ENCODE measurements around the gene OMP.
"Not testable (repeated sequence)": the region's sequence is repeated elsewhere in the genome, so short reads cannot be mapped to it uniquely, and the experiment has no call there.

The OMP gene

DNA sequence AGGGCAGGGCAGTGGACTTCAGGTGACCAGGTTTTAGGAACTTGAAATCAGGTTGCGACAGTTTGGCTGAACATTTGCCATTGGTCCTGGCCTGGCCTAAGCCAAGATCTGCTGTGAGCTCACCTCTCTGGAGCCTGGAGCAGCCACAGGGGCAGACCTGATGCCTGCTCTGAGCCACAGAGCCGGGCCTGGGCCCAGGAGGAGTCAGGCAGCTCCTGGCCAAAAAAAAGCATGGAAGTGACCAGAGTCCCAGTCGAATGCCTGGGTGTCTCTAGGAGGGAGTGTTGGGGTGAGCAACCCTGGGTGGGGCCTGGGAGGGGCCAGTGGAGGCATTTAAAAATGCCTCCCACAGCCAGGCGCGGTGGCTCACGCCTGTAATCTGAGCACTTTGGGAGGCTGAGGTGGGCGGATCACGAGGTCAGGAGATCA, 6.0 kb upstream of the OMP start:
- WGBS: 90% methylated on average over 8 of the region's 8 CpGs
- H3K9me3 ChIP-seq (ENCODE audit: insufficient read depth, low read depth, low read length): no peaks in the 10 kb centered on the region
- H3K4me3 ChIP-seq (ENCODE audit: low read length): no peak overlapping the region
- H3K36me3 ChIP-seq (ENCODE audit: insufficient read depth, low read length): no peaks in the 10 kb centered on the region
- no peaks in the 10 kb centered on the region for H3K4me1 ChIP-seq (ENCODE audit: insufficient read depth, low read length)
- H3K9ac ChIP-seq (ENCODE audit: low read depth, low read length): no peak overlapping the region
- H3K27ac ChIP-seq (ENCODE audit: low read depth, low read length): no peak overlapping the region
- no peaks in the 10 kb centered on the region for H3K27me3 ChIP-seq (ENCODE audit: insufficient read depth, low read length)

DNA sequence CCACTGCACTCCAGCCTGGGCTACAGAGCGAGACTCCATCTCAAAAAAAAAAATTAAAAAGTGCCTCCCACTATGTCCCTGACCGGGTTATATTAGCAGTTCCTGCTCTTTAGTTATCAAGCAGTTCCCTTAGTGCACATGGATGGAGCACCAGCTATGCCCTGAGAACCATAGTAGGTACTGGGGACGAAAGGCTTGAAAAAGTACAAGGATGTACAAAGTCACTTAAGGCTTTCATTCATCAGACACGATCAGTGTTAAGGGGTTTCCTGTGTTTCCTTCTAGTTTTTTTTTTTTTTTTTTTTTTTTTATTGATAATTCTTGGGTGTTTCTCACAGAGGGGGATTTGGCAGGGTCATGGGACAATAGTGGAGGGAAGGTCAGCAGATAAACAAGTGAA, 5.5 kb upstream of the OMP start:
- not testable (repeated sequence) for H3K36me3 ChIP-seq (ENCODE audit: insufficient read depth, low read length); H3K27me3 ChIP-seq (ENCODE audit: insufficient read depth, low read length); H3K9ac ChIP-seq (ENCODE audit: low read depth, low read length); H3K9me3 ChIP-seq (ENCODE audit: insufficient read depth, low read depth, low read length); H3K4me3 ChIP-seq (ENCODE audit: low read length); H3K4me1 ChIP-seq (ENCODE audit: insufficient read depth, low read length); H3K27ac ChIP-seq (ENCODE audit: low read depth, low read length)
- 96% methylated on average over 4 of the region's 4 CpGs for WGBS

DNA sequence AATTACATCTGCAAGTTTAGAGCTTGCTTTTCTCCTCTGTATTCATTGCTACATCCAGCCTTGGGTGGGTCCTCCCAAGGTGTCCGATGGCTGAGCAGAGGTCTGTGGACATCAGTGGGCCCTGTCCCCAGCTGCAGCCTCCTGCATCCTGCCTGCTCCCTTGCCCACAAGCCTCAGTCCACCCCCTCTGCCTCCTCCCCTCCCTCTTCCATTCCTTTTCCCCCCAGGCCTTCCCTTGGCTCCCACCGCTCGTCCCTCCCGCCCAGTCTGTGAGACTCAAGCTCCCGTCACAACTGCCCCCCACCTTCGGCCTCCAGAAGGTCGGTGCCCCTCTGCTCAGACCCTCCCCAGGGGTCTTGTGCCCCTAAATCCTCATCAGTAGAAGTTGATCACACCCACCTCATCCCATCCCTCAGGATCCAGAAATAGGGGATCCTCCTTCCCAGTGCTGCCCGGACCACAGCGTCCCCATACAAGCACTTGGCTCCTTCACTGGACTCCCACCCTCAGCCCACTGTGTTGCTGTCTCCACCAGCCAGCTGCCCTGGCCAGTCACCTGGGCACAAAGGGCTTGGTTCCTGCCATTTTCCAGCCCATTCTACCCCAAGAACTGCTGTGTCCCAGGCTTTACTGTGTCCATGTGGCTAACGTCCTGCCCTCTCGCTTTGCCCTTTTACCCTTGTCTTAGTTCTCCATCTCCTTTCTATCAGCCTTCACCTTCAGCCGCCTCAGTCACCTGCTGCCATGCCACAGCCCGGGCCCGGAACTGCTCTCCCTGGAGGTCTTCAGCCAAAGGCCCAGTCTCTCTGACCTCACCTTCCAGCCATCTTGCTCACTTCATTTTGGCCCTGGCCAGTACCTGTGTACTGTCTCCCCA, 2.2 kb upstream of the OMP start:
- Histone ChIP-seq H3K4me1 (ENCODE audit: insufficient read depth, low read length) (no peaks in the 10 kb centered on the region), H3K9ac (ENCODE audit: low read depth, low read length) (no peak overlapping the region), H3K36me3 (ENCODE audit: insufficient read depth, low read length) (no peaks in the 10 kb centered on the region), H3K27ac (ENCODE audit: low read depth, low read length) (no peak overlapping the region), H3K9me3 (ENCODE audit: insufficient read depth, low read depth, low read length) (no peaks in the 10 kb centered on the region), H3K27me3 (ENCODE audit: insufficient read depth, low read length) (no peaks in the 10 kb centered on the region), H3K4me3 (ENCODE audit: low read length) (no peak overlapping the region)
- 93% methylated on average over 14 of the region's 14 CpGs for WGBS

DNA sequence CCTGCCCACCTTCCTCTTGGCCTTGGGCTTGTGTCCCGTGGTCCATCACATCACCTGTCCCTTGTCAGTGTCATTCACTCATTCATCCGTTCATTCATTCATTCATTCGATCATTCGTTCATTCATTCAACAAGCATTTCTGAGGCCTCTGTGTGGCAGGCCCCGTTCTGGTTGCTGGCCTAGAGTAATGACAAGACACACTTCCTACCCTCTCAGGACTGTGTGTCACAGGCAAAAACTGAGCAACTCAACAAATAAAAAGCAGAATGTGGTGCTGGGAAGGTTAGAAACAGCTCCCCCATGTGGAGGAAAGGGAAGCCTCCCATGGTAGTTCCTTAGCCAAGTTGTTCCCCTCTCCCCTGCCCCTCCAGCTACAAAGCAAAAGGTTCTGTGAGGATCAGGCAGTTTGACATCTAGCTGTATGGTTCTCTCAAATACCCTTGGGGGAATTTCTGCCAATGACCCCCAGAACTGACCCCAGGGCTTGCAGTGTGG, 1.6 kb upstream of the OMP start:
- H3K4me3 ChIP-seq (ENCODE audit: low read length): no peak overlapping the region
- no peaks in the 10 kb centered on the region for H3K27me3 ChIP-seq (ENCODE audit: insufficient read depth, low read length)
- no peaks in the 10 kb centered on the region for H3K36me3 ChIP-seq (ENCODE audit: insufficient read depth, low read length)
- no peaks in the 10 kb centered on the region for H3K4me1 ChIP-seq (ENCODE audit: insufficient read depth, low read length)
- no peaks in the 10 kb centered on the region for H3K9me3 ChIP-seq (ENCODE audit: insufficient read depth, low read depth, low read length)
- H3K27ac ChIP-seq (ENCODE audit: low read depth, low read length): no peak overlapping the region
- WGBS: 91% methylated on average over 5 of the region's 5 CpGs
- no peak overlapping the region for H3K9ac ChIP-seq (ENCODE audit: low read depth, low read length)

DNA sequence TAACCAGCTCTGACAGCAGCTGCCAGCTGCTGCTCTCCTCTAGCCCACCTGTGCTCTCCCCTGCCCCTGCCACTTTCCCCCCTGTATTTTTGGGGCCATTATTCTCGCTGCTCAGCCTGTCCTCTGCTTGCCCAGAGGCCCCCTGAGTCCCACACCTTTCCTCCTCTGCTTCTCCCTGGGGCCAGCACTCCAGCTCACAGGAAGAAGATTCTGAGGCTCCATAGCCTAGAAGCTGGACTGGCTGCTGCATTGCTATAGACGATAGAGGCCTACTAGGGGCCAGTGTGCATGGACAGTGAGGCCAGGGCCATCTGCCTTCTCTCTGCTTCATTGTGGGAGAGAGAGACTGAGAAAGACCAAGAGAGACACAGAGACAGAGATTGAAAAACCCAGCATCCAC, 679 bp downstream of the OMP start:
- Histone ChIP-seq H3K4me3 (ENCODE audit: low read length) (no peak overlapping the region), H3K9ac (ENCODE audit: low read depth, low read length) (no peak overlapping the region), H3K4me1 (ENCODE audit: insufficient read depth, low read length) (no peaks in the 10 kb centered on the region), H3K9me3 (ENCODE audit: insufficient read depth, low read depth, low read length) (no peaks in the 10 kb centered on the region), H3K27ac (ENCODE audit: low read depth, low read length) (no peak overlapping the region), H3K36me3 (ENCODE audit: insufficient read depth, low read length) (no peaks in the 10 kb centered on the region), H3K27me3 (ENCODE audit: insufficient read depth, low read length) (no peaks in the 10 kb centered on the region)
- 91% methylated on average over 2 of the region's 2 CpGs for WGBS

DNA sequence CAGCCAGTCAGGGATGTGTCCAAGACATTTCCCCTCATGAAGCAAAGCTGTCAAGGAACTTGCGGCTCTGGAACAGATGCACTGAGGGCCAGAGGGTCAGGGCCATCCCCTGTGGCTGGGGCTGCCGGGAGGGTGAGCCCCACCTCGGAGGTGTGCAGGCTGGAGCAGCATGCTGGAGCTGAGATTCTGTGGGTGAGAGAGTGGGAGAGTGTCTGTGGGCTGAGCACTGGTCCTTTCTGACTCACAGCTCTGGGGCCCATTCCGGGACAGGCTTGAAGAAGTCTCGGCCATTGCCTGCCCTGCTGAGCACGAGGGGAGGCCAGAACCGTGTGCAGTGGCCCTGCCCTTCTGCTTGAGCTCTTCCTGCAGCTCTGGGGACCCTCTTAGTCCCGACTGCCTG, 2.1 kb downstream of the OMP start:
- H3K27me3 ChIP-seq (ENCODE audit: insufficient read depth, low read length): no peaks in the 10 kb centered on the region
- H3K36me3 ChIP-seq (ENCODE audit: insufficient read depth, low read length): no peaks in the 10 kb centered on the region
- no peaks in the 10 kb centered on the region for H3K4me1 ChIP-seq (ENCODE audit: insufficient read depth, low read length)
- no peak overlapping the region for H3K27ac ChIP-seq (ENCODE audit: low read depth, low read length)
- H3K9me3 ChIP-seq (ENCODE audit: insufficient read depth, low read depth, low read length): no peaks in the 10 kb centered on the region
- WGBS: 94% methylated on average over 8 of the region's 8 CpGs
- H3K9ac ChIP-seq (ENCODE audit: low read depth, low read length): no peak overlapping the region
- no peak overlapping the region for H3K4me3 ChIP-seq (ENCODE audit: low read length)

DNA sequence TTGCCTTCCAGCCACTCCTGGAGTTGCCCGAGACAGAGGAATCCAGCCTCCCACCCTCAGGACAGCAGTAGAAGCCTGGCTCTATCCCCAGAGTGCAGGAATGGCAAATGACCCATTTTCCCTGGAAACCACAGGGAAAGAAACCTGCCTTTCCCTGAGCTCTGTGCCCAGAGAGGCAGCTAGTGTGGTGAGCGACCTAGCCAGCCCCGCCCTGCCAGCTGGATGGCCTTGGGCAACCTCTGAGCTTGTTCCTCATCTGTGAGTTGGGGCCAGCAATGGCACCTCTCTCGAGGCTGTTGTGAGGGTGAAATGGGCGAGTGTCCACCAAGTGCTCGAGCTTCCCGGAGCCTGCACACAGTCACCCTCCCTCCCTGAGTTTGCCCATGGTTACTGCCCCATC, 3.7 kb downstream of the OMP start:
- 94% methylated on average over 4 of the region's 7 CpGs for WGBS
- no peaks in the 10 kb centered on the region for H3K4me1 ChIP-seq (ENCODE audit: insufficient read depth, low read length)
- no peak overlapping the region for H3K9ac ChIP-seq (ENCODE audit: low read depth, low read length)

DNA sequence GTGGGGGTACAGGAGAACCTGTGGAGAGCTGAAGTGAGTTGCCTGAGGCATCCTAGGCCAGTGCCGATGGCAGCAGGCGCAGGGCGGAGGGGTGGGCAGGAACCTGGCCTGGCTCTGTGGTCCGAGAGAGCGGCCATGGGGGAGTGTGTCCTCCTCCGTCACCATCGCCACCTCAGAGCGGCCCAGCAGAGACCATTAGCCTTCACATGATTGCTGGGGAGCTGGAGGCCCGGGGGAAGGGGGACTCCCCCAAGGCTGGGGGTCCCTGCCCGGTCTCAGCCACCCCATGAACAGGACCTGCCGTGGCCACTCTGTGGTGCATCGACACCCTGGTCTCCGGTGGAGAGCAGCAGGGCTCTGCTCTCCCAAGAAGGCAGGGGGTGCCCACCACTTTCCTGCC, 4.1 kb downstream of the OMP start:
- Histone ChIP-seq H3K9me3 (ENCODE audit: insufficient read depth, low read depth, low read length) (no peaks in the 10 kb centered on the region), H3K27me3 (ENCODE audit: insufficient read depth, low read length) (no peaks in the 10 kb centered on the region), H3K27ac (ENCODE audit: low read depth, low read length) (no peak overlapping the region), H3K9ac (ENCODE audit: low read depth, low read length) (no peak overlapping the region), H3K36me3 (ENCODE audit: insufficient read depth, low read length) (no peaks in the 10 kb centered on the region), H3K4me3 (ENCODE audit: low read length) (no peak overlapping the region), H3K4me1 (ENCODE audit: insufficient read depth, low read length) (no peaks in the 10 kb centered on the region)
- WGBS: 98% methylated on average over 13 of the region's 13 CpGs

More for the DNA sequence above, 3.7 kb downstream of the OMP start:
- Histone ChIP-seq H3K4me3 (ENCODE audit: low read length) (no peak overlapping the region), H3K36me3 (ENCODE audit: insufficient read depth, low read length) (no peaks in the 10 kb centered on the region), H3K27ac (ENCODE audit: low read depth, low read length) (no peak overlapping the region), H3K27me3 (ENCODE audit: insufficient read depth, low read length) (no peaks in the 10 kb centered on the region), H3K9me3 (ENCODE audit: insufficient read depth, low read depth, low read length) (no peaks in the 10 kb centered on the region)

DNA sequence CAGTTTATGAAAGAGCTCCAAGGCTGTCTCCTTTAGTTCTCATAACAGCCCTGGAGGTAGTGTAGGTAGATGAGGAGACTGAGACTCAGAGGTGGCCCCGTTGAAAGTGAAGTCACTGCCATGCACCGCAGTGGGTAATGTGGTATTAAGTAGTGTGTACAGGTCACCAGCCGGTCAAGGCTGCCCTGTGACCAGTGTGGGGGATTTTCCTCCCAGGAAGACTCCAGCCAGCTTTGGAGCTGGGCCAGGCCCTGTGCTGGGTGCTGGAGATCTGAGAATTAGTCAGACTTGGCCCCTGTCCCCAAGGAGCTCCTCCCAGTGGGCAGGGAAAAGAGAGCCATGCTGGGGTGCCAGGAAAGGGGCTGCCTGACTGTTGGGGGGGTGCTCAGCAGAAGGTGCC, 5.3 kb downstream of the OMP start:
- Histone ChIP-seq H3K9ac (ENCODE audit: low read depth, low read length) (no peak overlapping the region), H3K27ac (ENCODE audit: low read depth, low read length) (no peak overlapping the region), H3K9me3 (ENCODE audit: insufficient read depth, low read depth, low read length) (no peaks in the 10 kb centered on the region), H3K4me1 (ENCODE audit: insufficient read depth, low read length) (no peaks in the 10 kb centered on the region), H3K36me3 (ENCODE audit: insufficient read depth, low read length) (no peaks in the 10 kb centered on the region), H3K4me3 (ENCODE audit: low read length) (no peak overlapping the region), H3K27me3 (ENCODE audit: insufficient read depth, low read length) (no peaks in the 10 kb centered on the region)
- WGBS: 90% methylated on average over 3 of the region's 3 CpGs

DNA sequence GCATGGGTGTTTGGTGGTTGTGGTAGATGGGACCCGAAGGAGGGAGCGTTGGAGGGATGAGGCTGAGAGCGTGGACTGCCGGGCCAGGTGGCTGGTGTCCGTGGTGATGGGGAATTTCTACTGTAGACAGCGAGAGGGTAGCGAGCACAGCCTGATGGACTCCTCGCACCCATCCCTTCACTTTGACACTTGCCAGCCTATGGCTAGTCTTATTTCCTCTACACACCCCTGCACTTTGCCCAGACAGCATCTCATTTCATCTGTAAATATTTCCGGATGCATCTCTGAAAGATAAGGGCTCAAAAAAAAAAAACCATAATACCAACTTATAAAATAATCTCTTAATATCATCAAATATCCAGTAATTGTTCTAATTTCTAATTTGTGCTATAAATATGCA, 5.8 kb downstream of the OMP start:
- no peaks in the 10 kb centered on the region for H3K9me3 ChIP-seq (ENCODE audit: insufficient read depth, low read depth, low read length)
- no peaks in the 10 kb centered on the region for H3K36me3 ChIP-seq (ENCODE audit: insufficient read depth, low read length)
- 91% methylated on average over 9 of the region's 9 CpGs for WGBS
- H3K27me3 ChIP-seq (ENCODE audit: insufficient read depth, low read length): no peaks in the 10 kb centered on the region
- H3K27ac ChIP-seq (ENCODE audit: low read depth, low read length): no peak overlapping the region
- no peak overlapping the region for H3K9ac ChIP-seq (ENCODE audit: low read depth, low read length)
- H3K4me3 ChIP-seq (ENCODE audit: low read length): no peak overlapping the region
- H3K4me1 ChIP-seq (ENCODE audit: insufficient read depth, low read length): no peaks in the 10 kb centered on the region

DNA sequence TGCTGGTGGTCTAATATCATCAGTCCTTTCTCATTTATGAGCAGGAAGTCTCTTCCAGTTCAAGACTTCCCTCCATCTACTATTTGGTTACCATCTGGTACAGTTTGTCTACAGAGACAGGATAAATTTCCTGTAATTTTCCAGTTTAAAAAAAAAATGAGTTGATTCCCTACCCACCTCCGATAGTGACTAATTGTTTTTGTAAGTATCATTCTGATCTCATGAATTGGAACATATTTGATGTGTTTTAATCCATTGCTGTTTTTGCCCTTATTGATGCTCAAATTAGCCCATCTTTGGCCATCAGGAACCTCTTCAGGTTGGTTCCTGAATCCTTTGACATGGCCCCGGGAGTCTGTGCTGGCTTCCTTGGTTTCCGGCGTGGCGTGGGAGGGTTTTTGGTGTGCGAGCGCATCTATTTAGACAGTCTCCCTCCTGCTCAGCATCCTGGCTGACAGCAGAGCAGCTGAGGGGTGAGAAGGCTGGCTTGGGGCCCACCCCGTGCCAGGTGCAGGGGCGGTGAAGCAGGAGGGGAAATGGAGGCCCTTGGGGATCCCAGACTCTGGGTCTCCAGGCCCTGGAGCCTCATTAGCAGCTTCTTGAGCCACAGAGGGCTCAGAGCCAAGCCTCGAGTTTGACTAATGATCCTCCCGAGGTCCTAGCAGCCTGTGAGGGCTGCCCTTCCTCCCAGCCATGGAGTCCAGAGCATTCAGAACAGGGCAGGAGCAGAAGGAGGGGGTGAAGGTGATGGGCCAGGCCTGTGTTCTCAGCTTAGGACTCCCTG, 6.8 kb downstream of the OMP start:
- 92% methylated on average over 11 of the region's 11 CpGs for WGBS
- no peak overlapping the region for H3K4me3 ChIP-seq (ENCODE audit: low read length)

More for the DNA sequence above, 6.8 kb downstream of the OMP start:
- Histone ChIP-seq H3K27me3 (ENCODE audit: insufficient read depth, low read length) (no peaks in the 10 kb centered on the region), H3K4me1 (ENCODE audit: insufficient read depth, low read length) (no peaks in the 10 kb centered on the region), H3K9ac (ENCODE audit: low read depth, low read length) (no peak overlapping the region), H3K27ac (ENCODE audit: low read depth, low read length) (no peak overlapping the region), H3K36me3 (ENCODE audit: insufficient read depth, low read length) (no peaks in the 10 kb centered on the region), H3K9me3 (ENCODE audit: insufficient read depth, low read depth, low read length) (no peaks in the 10 kb centered on the region)
